Thyroid gland (tissue), 4 donors: ENCODE data around the gene RASGRF1. TPM values are rescaled to one million over a fixed set of nuclear protein-coding genes. Genes with fewer than 3 reads are reported as not detected.

Source experiments
- DNase-seq, 2 donors: peaks; one replicate each; pipeline ENCODE4 v3.0.0-alpha.2; 2019
- H3K27ac ChIP-seq, 3 donors: fragments of 200-600 bp; sonication (generic); 1 replicate in 2 of 3; 2 replicates in 1 of 3; pipeline ENCODE4 v1.5.1; 2016 to 2019; ENCODE audit warnings: mild to moderate bottlenecking in 1 of 3, moderate library complexity in 1 of 3
- H3K27me3 ChIP-seq: fragments of 200-600 bp; sonication (generic); one replicate; pipeline ENCODE4 v1.5.1; 2019
- H3K36me3 ChIP-seq, 2 donors: fragments of 200-600 bp; sonication (generic); one replicate each; pipeline ENCODE4 v1.5.1; 2016 to 2019
- H3K4me1 ChIP-seq, 2 donors: fragments of 200-600 bp; sonication (generic); one replicate each; pipeline ENCODE4 v1.5.1; 2017 to 2019
- H3K4me3 ChIP-seq, 3 donors: fragments of 200-600 bp; sonication (generic); replicated peaks in 1 of 3; 1 replicate in 2 of 3; 2 replicates in 1 of 3; pipeline ENCODE4 v1.5.1; 2016; ENCODE audit warnings: mild to moderate bottlenecking in 1 of 3
- H3K9me3 ChIP-seq: fragments of 200-600 bp; sonication (generic); one replicate; pipeline ENCODE4 v1.5.1; 2017
- POLR2A ChIP-seq, 2 donors: fragments of 450-650 bp; IDR thresholded peaks; one replicate each; pipeline ENCODE4 v1.6.1; 2017; ENCODE audit warnings: antibody characterized with exemption in 2 of 2, mild to moderate bottlenecking in 2 of 2, moderate library complexity in 1 of 2
- WGBS, 2 donors: methylation state at CpG; one replicate each; pipeline ENCODE4 v1.1.5; 2017; 5-methylcytosine and 5-hydroxymethylcytosine counted together
- intact Hi-C: fragments of 100-400 bp; cut with DNase I; formaldehyde crosslinking; loops from one replicate; pipeline ENCODE4 v1.15.1; 2023
- total RNA-seq, 4 donors: library from RNA; depleted of rRNA; stranded (reverse); fragments of >200 nt; gene quantifications; one replicate each; pipeline ENCODE4 v1.2.3, GENCODE V29; 2016
- TF ChIP-seq, protein P1 (sequence below), 6 experiments: fragments of 200-600 bp in 3 of 6; fragments of 450-650 bp in 3 of 6; sonication (generic) in 3 of 6; IDR thresholded peaks; one replicate each; pipeline ENCODE4 v1.5.1; 2016 to 2019; ENCODE audit warnings: antibody characterized with exemption in 6 of 6, mild to moderate bottlenecking in 2 of 6, inconsistent platforms in 1 of 6, moderate library complexity in 1 of 6

RASGRF1 gene
- total RNA-seq, 4 donors from 2014 or later, result 0.40 TPM; not detected in 3

DNA sequence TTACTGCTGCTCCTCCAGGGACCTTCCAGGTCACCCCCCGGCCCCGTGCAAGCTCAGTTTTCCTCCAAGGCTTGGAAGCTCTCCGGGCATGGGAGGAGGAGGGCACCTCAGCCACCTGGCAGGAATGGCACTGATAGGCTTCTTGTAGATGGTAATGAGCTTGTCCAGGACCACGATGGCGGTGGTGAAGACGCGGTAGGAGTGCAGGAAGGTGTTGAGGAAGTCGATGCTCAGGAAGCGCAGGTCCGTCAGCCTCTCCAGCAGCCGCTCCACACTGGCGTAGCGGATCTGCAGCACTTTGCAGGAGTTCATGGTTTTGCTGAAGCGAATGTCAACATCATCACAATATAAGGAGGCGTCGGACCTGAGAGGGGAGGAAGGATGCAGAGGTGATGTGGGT is 84.5 kb downstream of the RASGRF1 start:
- 92 to 94% methylated on average over 16 of the region's 16 CpGs for WGBS, 2 donors
- H3K4me1 ChIP-seq, result peaks cover 0 to 3% of the 10 kb centered on the region in 2 donors
- no peak for TF ChIP-seq POLR2A (IDR thresholded peaks at IDR 0.05)
- TF ChIP-seq, protein P1, sequence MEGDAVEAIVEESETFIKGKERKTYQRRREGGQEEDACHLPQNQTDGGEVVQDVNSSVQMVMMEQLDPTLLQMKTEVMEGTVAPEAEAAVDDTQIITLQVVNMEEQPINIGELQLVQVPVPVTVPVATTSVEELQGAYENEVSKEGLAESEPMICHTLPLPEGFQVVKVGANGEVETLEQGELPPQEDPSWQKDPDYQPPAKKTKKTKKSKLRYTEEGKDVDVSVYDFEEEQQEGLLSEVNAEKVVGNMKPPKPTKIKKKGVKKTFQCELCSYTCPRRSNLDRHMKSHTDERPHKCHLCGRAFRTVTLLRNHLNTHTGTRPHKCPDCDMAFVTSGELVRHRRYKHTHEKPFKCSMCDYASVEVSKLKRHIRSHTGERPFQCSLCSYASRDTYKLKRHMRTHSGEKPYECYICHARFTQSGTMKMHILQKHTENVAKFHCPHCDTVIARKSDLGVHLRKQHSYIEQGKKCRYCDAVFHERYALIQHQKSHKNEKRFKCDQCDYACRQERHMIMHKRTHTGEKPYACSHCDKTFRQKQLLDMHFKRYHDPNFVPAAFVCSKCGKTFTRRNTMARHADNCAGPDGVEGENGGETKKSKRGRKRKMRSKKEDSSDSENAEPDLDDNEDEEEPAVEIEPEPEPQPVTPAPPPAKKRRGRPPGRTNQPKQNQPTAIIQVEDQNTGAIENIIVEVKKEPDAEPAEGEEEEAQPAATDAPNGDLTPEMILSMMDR (IDR thresholded peaks at IDR 0.05), result no peak
- H3K27me3 ChIP-seq, result no peaks in the 10 kb centered on the region
- H3K9me3 ChIP-seq, result no peaks in the 10 kb centered on the region
- intact Hi-C loops, result no loop called here
- no peak overlapping the region for H3K27ac ChIP-seq
- H3K4me3 ChIP-seq, result no peak overlapping the region
- DNase-seq, result no peak
- H3K36me3 ChIP-seq, result no peaks in the 10 kb centered on the region

DNA sequence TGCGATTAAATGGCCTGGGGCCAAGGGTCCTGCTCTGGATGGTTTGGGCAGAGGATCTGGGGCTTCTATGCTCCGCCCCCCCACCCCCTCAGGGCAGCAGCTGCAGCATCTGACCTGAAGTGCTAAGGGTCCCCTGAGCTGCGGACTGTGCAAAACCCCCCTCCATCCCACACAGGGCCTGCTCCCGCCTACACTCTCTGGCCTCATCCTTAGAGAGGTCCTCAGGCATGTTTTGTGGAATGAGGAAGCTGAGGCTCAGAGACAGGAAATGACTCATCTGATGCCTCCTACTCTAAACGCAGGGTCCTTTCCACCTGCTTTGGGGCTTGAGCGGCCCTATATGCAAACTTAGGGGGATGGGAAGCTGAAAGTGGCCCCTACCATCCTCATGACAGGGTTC is 86.2 kb downstream of the RASGRF1 start:
- peaks cover 0 to 3% of the 10 kb centered on the region in 2 donors for H3K4me1 ChIP-seq
- no peak for DNase-seq
- H3K4me3 ChIP-seq, result no peak overlapping the region
- no peaks in the 10 kb centered on the region for H3K36me3 ChIP-seq
- WGBS, 2 donors, result 33 to 52% methylated on average over 4 of the region's 6 CpGs
- TF ChIP-seq, protein P1 (IDR thresholded peaks at IDR 0.05), result no peak
- TF ChIP-seq POLR2A (IDR thresholded peaks at IDR 0.05), result no peak
- no peak overlapping the region for H3K27ac ChIP-seq
- no peaks in the 10 kb centered on the region for H3K27me3 ChIP-seq
- intact Hi-C loops, result no loop called here
- no peaks in the 10 kb centered on the region for H3K9me3 ChIP-seq

DNA sequence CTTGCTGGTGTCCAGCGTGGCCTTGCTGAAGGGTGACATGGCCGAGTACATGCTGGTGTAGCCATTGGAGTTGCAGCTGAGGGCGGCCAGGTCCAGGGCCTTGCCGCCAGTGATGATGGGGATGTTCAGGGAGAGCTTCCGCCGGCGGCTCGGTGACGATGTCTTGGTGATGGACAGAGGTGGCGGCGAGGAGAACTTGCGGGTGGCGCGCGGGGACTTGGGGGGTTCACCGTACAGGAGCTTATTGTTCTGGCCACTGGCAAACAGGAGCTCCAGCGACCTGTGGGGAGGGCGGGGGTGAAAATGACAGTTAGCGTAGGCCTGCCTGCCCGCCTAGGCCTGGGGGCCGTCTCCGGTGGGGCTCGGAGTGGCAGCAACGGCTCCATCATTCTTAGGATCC is 86.7 kb downstream of the RASGRF1 start:
- Histone ChIP-seq H3K36me3 (no peaks in the 10 kb centered on the region), H3K4me3 (no peak overlapping the region), H3K9me3 (no peaks in the 10 kb centered on the region), H3K4me1 (peaks cover 0 to 3% of the 10 kb centered on the region in 2 donors), H3K27ac (no peak overlapping the region), H3K27me3 (no peaks in the 10 kb centered on the region)
- intact Hi-C loops, result no loop called here
- TF ChIP-seq, protein P1 (IDR thresholded peaks at IDR 0.05), result no peak
- TF ChIP-seq POLR2A (IDR thresholded peaks at IDR 0.05), result no peak
- no peak for DNase-seq
- 92 to 94% methylated on average over 23 to 24 of the region's 24 CpGs for WGBS, 2 donors

DNA sequence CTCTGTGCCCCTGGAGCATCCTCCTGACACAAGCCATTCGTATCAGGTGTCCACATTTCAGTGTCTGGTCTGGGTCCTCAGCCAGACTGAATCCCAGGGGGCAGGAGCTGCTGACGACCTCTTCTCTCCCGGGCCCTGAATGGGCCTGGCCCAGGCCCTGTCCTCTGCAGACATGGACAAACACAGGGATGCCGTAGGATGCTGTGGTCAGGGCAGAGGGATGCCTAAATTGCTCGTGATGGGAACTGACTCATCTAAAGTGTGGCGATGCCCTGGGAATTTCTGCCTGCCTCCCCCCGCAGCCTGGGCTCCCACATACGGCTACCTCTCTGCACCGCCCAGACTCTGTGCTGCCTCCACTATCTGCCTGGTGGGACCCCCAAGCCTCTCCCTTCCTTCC is 87.3 kb downstream of the RASGRF1 start:
- H3K27me3 ChIP-seq, result no peaks in the 10 kb centered on the region
- no peak overlapping the region for H3K27ac ChIP-seq
- peaks cover 0 to 3% of the 10 kb centered on the region in 2 donors for H3K4me1 ChIP-seq
- intact Hi-C loops, result no loop called here
- no peak overlapping the region for H3K4me3 ChIP-seq
- H3K9me3 ChIP-seq, result no peaks in the 10 kb centered on the region
- TF ChIP-seq POLR2A (IDR thresholded peaks at IDR 0.05), result no peak
- TF ChIP-seq, protein P1 (IDR thresholded peaks at IDR 0.05), result no peak
- no peak for DNase-seq
- 86 to 90% methylated on average over 7 of the region's 9 CpGs for WGBS, 2 donors
- no peaks in the 10 kb centered on the region for H3K36me3 ChIP-seq

DNA sequence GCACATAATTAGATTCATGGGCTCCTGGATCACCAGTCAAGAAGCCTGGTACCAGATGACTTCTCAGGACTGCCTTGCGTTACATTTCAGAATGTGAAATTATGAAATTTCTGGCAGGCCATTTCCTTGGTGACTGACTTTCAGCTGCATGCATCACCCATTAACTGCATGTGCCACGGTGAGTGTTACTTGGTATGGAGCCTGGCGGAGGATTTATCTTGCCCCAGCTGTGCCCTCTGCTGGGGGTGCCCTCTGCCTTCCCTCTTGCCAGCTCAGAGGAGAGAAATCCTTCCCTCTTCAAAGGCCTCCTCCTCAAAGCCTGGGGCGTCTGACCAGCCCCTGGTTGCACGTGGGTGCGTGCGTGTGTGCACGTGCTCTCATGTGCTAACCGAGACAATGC is 88.0 kb downstream of the RASGRF1 start:
- intact Hi-C loops, result no loop called here
- WGBS, 2 donors, result 81 to 84% methylated on average over 6 to 9 of the region's 9 CpGs
- Histone ChIP-seq H3K36me3 (no peaks in the 10 kb centered on the region), H3K27ac (no peak overlapping the region), H3K27me3 (no peaks in the 10 kb centered on the region), H3K4me1 (peaks cover 0 to 3% of the 10 kb centered on the region in 2 donors), H3K9me3 (no peaks in the 10 kb centered on the region), H3K4me3 (no peak overlapping the region)
- TF ChIP-seq POLR2A (IDR thresholded peaks at IDR 0.05), result no peak
- TF ChIP-seq, protein P1 (IDR thresholded peaks at IDR 0.05), result no peak
- no peak for DNase-seq
